ENCODE measurements around the gene NPAS3.
A peak's percentile ranks its signal among the peaks of the same experiment; 100 is the strongest.

The NPAS3 gene

GRCh38 chr14:33556382-33557121 is 617.9 kb downstream of the NPAS3 start:
- DNase-seq (ENCODE audit: low read depth in 2 of 2), result no peak

- no peak for DNase-seq (ENCODE audit: low read depth in 2 of 2)
These were observed 622.2 kb downstream of the NPAS3 start for GRCh38 chr14:33560718-33561431.

DNA sequence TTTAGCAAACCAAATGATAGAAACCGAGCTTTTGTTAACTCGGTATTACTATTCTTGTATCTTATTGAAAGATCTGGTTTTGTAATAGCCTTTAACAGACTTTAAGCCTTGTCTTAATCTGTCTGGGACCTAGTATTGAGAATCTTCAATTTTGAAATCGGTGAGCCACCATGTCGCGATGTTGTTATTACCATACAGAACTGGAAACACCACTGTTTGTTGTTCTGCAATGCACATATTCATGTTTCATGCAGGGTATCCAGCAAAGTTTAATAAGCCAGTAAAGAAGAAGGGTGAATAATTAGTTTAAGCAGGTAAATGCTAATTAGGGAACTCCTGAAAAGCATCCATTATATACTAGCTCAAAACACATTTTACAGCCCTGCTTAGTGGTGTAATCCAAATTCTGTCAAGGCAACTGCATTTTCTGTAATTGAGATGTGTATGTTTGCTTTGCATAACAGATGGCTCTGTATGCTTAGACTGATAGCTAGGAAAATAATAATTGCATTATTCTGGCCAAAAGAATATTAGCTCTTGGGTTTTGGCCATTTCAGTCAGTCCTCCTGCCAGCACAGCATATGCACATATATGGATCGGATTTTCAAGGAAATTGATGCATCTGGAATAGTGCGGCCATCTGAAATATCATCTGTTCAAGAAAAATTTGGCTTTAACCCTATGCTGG is 623.0 kb downstream of the NPAS3 start:
- DNase-seq (ENCODE audit: low read depth in 2 of 2), result no peak

DNA sequence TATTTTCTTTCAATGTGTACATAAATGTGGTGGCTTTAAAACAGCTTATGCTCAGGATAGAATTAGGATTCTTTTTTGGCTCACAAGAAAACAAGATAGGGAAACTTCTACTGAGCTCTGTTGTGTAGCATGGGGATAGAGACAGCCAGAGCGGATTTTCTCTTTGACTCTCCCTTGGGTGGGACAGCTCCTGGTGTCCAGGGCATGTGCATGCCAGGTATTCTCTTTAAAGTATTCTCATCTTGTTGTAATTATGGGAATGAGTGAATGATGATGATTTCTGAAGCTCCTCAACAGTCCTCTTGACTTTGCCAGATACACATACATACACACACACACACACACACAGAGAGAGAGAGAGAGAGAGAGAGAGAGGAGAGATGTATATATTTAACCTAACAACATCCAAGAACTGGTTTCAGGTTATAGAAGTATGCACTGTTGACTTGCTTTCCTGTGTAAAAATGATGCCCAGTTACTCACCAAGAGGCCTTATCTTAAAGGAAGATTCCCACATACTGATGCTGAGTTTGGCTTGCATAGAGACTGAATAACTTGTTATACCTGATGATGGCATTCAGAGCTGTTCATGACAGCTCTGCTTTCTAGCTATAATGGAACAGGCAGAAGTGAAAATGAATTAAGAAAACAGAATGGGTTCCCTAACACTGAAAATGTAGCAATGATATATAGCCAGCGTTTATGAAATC is 624.7 kb downstream of the NPAS3 start:
- no peak for DNase-seq (ENCODE audit: low read depth in 2 of 2)

- no peak for DNase-seq (ENCODE audit: low read depth in 2 of 2)
These were observed 625.2 kb downstream of the NPAS3 start for GRCh38 chr14:33563901-33564197.

DNA sequence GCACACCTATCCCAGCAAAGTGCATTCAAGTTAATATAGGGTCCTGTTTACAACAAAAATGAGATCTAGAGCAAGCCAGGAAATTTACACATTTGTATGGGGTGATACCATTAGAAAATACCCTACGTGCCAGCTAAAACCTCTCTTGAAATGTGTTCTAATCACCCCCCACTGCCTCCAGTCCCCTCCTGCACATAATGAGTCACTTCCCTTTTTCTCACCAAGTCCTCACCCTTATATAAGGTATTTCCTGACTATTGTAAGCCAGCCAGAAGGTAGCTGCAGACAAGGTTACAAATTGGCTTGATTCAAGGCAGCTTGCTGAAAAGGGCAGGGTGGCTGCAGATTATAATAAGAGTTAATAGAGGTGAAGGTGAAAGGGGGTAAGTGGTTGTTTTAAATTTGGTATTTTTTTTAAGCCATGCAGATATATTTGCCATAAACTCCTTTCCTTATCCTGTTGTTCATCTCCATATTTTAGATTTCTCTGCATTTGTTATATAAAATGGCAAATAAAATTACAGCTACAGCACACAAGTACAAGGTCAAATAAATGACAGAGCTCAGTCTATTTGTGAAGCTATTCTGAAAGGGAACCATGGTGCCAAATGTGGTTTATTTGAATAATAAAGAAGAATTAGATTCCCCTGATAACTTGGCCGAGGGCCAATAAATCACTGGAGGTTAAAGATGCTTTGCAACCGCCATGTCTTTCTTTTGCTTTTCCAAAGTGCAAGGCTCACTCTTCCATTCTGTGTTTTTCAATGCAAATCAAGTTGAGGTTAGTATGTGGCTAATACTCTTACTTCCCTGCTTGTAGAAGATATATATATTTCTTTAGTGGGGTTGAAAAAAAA is 626.3 kb downstream of the NPAS3 start:
- DNase-seq (ENCODE audit: low read depth in 2 of 2), result no peak

- no peak for DNase-seq (ENCODE audit: low read depth in 2 of 2)
These were observed 627.4 kb downstream of the NPAS3 start for GRCh38 chr14:33566082-33566481.

- DNase-seq (ENCODE audit: low read depth in 2 of 2), result no peak
These were observed 628.5 kb downstream of the NPAS3 start for GRCh38 chr14:33567023-33567728.

- DNase-seq (ENCODE audit: low read depth in 2 of 2), result no peak
These were observed 629.1 kb downstream of the NPAS3 start for GRCh38 chr14:33567731-33568130.

DNA sequence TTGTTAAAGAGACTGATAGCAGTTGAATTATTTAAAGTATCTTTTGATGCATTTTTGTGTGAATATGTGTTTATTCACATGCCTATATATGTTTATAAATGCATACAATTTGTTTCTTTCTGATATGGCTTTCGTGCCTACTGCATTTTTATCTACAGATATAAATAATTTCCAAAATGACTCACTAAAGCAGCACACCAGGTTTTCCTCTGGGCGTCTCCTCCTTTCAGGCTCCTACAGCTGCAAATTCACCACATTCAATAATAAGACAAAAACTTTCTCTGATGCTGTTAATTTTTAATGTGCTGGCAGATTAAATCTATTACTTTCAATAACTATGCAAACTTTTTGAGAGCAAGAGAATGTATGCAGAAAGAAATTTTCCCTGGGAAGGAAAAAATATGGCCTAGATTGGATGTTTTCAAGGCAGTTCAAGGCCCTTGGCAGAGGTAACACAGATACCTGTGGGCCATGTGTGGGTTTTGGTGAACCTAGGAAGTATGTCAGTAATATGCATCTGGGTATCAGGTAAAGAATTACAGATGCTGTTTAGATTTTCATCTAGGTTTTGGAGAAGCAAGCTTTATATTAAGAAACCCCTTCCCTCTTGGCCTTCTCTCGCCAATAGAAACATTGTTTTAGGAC is 630.4 kb downstream of the NPAS3 start:
- no peak for DNase-seq (ENCODE audit: low read depth in 2 of 2)

DNA sequence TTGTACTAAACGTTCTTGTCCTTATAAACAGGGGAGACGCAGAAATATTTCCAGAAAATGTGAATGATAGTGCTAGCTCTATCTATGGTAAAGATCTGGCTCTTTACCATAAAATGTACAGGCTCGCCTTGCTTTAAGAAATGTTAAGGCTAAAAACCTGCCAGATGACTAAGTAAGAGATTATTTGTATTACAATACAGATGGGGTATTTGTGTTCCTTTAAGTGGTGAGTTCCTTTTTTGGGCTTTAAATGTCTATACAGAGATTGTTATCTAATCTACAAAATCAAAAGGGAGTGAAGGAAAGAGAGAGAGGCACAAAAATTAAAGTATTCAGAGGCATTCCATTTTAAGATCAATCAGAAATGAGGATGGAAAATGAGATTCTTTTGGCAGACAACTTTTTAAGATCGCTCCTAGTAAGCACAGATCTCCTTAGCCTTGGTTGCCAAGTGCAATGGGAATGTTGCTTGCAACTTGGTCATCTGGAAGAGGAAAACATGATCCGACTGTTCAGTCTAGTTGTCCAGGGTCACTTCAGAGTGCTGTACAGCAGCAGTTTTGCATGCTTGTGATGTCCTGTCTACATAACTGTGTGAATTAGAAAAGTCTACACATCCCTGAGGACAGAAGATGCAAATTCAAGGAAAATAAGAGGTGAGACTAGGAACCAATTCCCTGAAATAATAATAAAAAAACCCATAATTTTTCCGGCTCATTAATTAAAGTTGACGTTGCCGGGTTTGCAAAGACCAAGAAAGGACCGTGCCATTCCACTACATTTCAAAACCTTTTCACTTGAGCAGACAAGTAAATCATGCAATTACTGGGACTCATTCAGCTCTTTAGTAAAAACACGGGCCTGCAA is 631.4 kb downstream of the NPAS3 start:
- DNase-seq (ENCODE audit: low read depth in 2 of 2), result peak; percentile 29 to 47

DNA sequence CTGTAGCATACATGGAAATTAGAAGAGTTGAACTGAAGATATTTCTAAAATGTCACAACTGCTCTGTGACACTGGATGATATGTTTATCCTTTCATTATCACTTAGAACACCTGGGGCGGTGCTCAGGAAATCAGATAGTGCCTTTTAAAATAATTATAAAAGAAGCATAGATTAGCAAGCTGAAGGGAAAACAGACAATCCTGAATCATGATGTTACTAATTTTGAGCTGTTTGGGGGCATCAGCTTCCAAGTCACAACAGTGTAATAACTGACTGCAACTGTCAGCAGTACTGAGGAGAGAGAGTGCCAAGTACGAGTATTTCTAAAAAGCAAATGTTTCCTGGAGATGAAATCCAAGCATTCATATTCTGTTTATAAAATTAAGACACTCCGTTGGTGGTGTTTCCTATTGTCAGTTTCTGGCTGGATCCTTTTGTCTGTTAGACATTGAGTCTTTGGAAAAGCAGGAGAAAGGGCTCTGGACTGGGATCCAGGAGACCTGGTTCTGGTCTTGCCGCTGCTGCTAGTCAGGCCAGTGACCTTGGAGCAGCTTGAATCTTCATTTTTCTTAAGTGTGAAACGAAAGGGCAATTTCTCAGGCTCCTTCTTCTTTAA is 632.1 kb downstream of the NPAS3 start:
- DNase-seq (ENCODE audit: low read depth in 2 of 2), result no peak

- no peak for DNase-seq (ENCODE audit: low read depth in 2 of 2)
These were observed 634.7 kb downstream of the NPAS3 start for GRCh38 chr14:33573301-33573880.

- DNase-seq (ENCODE audit: low read depth in 2 of 2), result no peak
These were observed 637.3 kb downstream of the NPAS3 start for GRCh38 chr14:33576014-33576413.

DNA sequence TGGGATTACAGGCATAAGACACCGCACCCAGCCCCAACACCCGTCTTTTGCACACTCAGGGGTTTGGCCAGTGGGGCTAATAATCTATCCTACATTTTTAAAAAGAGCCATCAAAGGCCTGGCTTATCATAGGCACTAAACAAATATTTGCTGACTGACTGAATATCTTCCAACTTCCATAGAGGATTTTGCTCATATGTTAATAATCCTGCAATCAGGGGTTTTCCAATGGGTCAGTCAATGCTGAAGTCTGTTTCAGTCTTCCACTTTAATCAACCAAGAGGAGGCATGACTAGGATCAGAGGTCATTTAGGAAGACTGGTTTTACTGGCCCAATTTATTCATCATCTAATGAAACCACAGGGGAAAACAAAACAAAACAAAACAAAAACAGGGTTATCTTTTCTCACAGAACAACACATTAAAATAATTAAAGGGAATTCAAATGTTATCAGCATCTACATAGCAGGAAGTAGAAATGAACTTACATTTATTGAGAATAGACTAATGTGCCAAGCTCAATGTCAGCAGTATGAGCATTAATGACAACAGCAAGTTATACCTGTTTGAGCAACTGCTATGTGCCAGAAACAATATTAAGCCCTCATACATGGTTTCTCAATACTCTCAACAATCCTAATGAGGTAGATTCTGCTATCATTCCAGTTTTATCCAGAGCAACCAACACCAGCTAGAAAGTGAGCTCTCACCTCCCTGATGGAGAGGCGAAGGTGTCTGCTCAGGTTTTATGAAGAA is 640.0 kb downstream of the NPAS3 start:
- no peak for DNase-seq (ENCODE audit: low read depth in 2 of 2)

DNA sequence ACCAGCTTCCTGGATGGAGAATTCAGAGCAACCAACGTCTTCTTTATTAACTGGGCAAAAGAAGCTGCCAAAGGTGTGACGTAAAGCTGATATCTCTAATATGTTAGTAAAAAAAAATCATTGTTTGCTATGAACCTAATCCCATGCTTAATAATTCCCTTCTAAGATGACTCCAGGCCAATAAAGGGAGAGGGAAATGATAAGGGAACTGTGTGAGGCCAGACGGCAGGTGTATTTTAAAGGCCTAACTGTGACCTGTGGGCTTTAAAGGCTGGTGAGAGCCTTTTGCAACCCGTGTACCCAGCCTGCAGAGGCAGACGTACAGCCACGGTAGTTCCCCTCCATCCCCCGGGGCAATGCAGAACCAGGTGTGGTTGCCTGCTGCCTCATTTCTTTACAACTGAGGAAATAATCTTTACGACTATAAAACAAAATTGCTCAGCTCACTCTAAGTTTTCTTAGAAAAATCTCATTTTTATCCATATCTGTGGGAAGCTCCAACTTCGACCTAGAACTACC is 641.6 kb downstream of the NPAS3 start:
- no peak for DNase-seq (ENCODE audit: low read depth in 2 of 2)

DNA sequence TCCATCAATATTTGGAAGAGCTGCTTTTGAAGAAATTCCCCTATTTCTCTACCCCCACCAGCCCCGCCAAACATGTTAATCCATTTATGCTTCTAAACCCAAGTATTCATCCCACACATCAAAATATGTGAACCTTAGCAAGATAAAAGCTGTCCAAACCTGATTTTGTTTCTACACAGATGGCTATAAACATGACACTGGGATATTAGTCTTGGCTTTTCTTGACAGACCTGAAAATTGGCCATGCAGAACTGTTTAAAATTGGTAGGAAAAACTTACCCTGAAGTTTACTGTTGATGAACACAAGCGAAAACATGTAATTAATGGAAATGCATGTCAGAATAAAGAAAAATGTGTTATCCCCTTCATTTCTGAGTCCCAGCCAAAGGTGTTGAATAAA is 642.2 kb downstream of the NPAS3 start:
- DNase-seq (ENCODE audit: low read depth in 2 of 2), result no peak

DNA sequence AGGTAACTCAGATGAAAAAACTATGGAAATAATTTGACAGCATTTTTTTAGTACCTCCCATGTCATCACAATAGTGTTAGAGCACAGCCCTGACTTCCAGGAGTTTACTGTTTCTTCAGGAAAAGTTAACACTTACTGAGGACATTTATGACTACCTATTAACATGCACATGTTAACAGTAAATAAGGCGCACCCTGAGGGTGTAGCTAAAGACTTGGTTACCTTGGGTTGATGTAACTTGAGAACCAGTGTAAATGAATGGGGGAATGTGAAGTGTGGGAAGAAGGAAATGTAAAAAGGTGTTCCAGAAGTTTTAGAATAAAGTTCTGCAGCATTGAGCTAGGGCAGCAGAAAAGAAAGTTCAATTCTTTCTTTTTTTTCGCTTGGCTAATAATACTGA is 646.0 kb downstream of the NPAS3 start:
- DNase-seq (ENCODE audit: low read depth in 2 of 2), result no peak

Measured in fibroblast of skin of left biceps (primary cell).